PFSK-1 (cell line): ENCODE data around the gene RCCD1.

Source experiments
- FOXP2 ChIP-seq: optimal IDR thresholded peaks from 2 replicates; pipeline ENCODE3; 2011; ENCODE audit warnings: borderline replicate concordance, control low read depth, inconsistent platforms; ENCODE audit not compliant: insufficient read depth; ENCODE audit errors: extremely low read length, extremely low read depth
- POLR2AphosphoS5 ChIP-seq: IDR thresholded peaks from 2 replicates; pipeline ENCODE4 v1.6.1; 2012; ENCODE audit warnings: low read depth, mild to moderate bottlenecking, control low read depth, low read length, moderate library complexity
- SIN3A ChIP-seq: IDR thresholded peaks from 2 replicates; pipeline ENCODE4 v1.6.1; 2012; ENCODE audit warnings: mild to moderate bottlenecking, low read length, moderate library complexity, borderline replicate concordance; ENCODE audit not compliant: insufficient read depth
- TF ChIP-seq, protein P1 (sequence below), 2 experiments: IDR thresholded peaks; 2 replicates each; pipeline versions ENCODE4 v1.6.1 to v1.8.0; 2011 to 2012; ENCODE audit warnings: low read depth in 2 of 2, low read length in 2 of 2, control low read depth in 1 of 2, inconsistent platforms in 1 of 2, mild to moderate bottlenecking in 1 of 2, moderate library complexity in 1 of 2; ENCODE audit not compliant: insufficient read depth in 1 of 2

DNA sequence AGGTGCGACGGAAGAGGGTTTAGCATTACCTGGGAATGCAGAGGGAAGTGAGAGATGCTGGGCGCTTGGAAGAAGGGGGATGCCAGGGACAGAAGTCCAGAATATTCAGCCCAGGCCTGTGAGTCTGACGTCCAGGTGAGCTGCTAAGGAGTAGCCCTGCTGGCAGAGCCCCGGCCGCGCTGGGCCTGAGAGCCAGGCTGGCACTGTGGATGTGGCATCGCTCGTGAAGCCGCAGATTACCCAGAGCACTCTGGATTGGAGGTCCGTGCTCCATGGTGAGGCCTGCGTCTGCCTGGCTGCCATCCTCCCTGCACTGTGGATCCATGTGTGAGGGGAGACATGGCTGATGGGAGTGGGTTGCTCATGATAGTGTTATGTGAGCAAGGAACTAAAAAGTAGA lies 37.1 kb upstream of the RCCD1 start:
- TF ChIP-seq POLR2AphosphoS5, result no peak
- TF ChIP-seq SIN3A, result no peak
- TF ChIP-seq, protein P1, sequence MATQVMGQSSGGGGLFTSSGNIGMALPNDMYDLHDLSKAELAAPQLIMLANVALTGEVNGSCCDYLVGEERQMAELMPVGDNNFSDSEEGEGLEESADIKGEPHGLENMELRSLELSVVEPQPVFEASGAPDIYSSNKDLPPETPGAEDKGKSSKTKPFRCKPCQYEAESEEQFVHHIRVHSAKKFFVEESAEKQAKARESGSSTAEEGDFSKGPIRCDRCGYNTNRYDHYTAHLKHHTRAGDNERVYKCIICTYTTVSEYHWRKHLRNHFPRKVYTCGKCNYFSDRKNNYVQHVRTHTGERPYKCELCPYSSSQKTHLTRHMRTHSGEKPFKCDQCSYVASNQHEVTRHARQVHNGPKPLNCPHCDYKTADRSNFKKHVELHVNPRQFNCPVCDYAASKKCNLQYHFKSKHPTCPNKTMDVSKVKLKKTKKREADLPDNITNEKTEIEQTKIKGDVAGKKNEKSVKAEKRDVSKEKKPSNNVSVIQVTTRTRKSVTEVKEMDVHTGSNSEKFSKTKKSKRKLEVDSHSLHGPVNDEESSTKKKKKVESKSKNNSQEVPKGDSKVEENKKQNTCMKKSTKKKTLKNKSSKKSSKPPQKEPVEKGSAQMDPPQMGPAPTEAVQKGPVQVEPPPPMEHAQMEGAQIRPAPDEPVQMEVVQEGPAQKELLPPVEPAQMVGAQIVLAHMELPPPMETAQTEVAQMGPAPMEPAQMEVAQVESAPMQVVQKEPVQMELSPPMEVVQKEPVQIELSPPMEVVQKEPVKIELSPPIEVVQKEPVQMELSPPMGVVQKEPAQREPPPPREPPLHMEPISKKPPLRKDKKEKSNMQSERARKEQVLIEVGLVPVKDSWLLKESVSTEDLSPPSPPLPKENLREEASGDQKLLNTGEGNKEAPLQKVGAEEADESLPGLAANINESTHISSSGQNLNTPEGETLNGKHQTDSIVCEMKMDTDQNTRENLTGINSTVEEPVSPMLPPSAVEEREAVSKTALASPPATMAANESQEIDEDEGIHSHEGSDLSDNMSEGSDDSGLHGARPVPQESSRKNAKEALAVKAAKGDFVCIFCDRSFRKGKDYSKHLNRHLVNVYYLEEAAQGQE (IDR thresholded peaks at IDR 0.05; ENCODE audit: insufficient read depth in 1 of 2, low read depth in 2 of 2, low read length in 2 of 2), result no peak
- TF ChIP-seq FOXP2, result no peak
